Stimulated activated CD8-positive, alpha-beta memory T cell treated with anti-CD3 and anti-CD28 coated beads, Interleukin-7, amount 100 ng/mL, for 1 hour (primary cell): Measurements from ENCODE around the gene SUMF2.
"Not testable (repeated sequence)": the region's sequence is repeated elsewhere in the genome, so short reads cannot be mapped to it uniquely, and the experiment has no call there.

Experiments used
- DNase-seq, 2 donors: peaks; one replicate each; pipeline ENCODE4 v3.0.0-alpha.2; 2020; ENCODE audit warnings: low read depth in 2 of 2

The SUMF2 gene

DNA sequence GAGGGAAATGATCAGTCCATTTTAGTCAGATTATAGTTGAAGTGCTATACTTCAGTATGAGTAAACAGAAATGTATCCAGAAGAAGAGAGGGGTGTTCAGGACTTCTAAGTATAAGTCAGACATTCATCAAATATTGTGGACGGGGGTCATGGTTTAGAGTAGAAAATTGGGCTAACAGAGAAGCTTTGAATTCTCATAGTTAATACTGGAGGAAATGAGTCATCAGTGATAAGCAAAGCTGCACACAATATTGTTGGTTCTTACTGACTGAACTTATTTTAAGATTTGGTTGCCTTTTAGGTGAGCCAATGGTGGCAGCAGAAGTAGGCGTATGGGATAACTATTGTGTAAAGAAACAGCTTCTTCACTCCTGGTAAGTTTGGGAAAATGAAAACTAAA, 1.7 kb upstream of the SUMF2 start:
- no peak for DNase-seq

- no peak for DNase-seq
Measured at GRCh38 chr7:56063500-56063881, 595 bp upstream of the SUMF2 start.

GRCh38 chr7:56066376-56066775, 2.3 kb downstream of the SUMF2 start:
- DNase-seq, result not testable (repeated sequence)

DNA sequence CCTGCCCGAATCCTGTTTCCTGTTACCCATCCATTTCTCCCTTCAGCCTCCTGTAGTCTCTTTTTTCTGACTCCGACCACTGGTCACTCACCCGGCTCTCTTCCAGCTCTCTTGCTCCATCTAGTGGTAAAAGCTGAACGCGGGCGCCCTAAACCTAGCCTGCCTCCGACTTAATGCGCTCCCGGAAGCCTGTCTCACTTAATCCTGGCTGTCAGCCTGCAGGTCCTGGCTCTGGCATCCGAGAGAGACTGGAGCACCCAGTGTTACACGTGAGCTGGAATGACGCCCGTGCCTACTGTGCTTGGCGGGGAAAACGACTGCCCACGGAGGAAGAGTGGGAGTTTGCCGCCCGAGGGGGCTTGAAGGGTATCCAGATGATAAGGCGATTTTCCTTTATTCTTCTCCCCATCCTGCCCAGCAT, 10.3 kb downstream of the SUMF2 start:
- peak; percentile 17 to 48 for DNase-seq

GRCh38 chr7:56077681-56078080, 13.6 kb downstream of the SUMF2 start:
- no peak for DNase-seq

DNA sequence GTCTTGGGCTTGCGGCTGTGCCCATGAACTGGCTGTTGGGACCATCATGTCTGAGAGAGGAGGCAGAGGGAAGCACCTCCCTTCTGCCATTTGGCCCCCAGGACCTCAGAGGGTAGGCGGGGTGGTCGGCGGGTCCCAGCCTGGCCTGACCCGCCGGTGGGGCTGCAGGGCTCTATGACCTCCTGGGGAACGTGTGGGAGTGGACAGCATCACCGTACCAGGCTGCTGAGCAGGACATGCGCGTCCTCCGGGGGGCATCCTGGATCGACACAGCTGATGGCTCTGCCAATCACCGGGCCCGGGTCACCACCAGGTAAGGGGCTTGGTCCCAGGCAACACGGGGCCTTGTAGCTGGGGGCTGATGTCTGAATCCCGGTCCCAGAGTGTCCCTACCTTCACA, 14.1 kb downstream of the SUMF2 start:
- DNase-seq, result no peak

GRCh38 chr7:56079450-56080185, 15.5 kb downstream of the SUMF2 start:
- no peak for DNase-seq

DNA sequence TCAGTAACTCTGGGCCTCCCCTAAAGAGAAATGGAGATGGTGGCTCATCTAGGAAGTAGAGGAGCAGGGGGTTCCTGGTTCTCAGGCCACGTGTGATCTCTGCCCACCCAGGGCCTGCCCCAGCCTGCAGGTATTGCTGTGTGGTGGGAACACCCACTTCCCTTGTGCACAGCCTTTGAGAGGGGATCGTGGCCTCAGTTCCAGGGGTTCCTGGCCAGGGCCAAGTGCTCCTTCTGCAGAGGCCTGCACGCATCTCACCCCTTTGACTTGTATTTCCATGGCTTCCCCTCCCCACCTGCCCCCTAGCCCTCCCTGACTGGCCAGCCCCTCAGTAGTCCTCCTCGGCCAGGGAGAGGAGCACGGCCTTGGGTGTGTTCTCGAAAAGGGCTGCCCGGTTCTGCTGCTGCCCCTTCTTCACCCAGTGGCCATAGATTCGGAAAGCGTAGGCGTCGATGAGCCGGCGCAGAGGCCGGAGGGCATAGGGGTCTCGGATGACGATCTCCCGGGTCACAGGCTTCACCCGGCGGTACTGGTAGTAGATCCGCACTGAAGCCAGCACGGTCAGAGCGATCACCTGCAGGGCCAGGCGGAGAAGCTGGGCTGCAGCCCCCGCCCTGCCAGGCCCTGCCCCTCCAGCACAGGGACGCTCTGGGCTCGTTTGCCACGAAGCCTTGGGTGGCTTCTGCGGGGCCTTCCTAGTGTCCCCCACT, 16.8 kb downstream of the SUMF2 start:
- DNase-seq, result not testable (repeated sequence)

DNA sequence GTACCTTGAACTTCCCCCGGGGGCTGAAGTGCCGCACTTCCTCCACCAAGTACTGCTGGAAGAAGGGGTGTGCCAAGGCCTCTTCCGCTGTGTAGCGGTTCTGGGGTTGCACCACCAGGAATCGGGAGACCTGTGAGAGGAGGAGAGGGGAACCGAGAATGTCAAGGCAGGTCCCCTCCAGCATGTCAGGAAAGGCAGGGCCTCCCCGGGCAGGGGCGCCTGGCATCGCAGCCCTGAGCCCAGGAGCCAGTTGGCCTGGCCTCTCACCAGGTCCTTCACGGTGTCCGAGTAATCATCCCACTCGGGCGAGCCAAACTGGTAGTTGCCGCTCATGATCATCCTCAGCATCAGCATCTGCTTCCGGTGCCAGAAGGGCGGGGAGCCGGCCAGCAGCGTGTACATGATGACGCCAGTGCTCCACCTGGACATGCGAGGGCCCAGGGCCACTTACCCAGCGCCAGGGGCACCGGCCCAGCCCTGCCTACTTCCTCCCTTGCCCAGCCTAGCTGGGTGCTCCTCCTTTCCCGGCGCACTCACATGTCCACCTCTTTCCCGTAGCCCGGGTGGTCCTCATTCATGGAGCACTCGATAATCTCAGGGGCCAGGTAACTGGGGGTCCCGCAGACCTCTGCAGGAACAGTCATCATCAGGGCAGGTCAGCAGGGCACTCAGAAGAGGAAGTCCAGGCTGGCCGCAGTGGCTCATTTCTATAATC, 17.7 kb downstream of the SUMF2 start:
- no peak for DNase-seq

DNA sequence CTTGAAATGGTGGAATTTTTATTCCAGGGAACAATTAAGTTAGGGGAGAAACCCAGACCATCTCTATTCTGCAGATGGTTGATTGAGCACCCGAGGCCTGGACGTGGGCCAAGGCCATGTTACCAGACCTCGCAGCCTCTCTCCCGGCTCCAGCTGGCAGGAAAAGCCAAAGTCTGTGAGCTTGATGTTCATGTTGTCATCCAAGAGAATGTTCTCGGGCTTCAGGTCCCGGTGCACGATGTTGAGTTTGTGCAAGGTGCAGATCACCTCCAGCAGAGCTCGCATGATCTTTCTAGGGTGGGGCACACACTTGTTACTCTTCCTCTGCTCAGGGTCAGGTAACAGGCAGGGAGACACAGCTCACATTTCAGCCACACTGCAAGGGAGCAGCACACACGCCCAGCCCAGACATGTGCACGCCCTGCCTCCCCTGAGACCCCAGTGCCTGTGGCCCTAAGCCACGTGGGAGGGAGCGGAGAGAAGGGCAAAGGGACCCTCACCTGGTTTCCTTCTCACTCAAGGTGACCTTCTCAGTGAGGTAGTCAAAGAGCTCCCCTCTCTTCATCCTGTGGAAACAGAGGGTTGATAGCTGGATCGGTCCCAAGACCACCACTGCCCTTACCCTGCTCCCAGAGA, 19.2 kb downstream of the SUMF2 start:
- no peak for DNase-seq

DNA sequence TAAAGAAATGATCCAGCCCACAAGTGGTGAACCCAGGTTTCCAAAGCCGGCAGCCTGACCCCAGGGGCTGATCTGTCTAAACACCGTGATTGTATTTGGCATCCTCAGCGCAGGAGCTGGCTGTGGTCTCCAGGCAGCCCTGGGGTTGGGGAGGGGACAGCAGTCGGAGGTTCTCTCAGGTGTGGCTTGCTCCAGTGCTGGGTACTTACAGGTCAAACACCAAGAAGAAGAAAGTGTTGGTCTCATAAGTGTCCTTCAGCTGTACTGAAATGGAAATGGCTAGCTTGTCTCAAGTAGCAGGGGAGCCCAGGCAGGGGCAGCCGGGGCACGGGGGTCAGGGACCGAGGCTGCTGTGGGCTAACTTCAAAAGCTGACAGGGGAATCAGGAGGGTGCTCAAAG, 22.7 kb downstream of the SUMF2 start:
- no peak for DNase-seq

DNA sequence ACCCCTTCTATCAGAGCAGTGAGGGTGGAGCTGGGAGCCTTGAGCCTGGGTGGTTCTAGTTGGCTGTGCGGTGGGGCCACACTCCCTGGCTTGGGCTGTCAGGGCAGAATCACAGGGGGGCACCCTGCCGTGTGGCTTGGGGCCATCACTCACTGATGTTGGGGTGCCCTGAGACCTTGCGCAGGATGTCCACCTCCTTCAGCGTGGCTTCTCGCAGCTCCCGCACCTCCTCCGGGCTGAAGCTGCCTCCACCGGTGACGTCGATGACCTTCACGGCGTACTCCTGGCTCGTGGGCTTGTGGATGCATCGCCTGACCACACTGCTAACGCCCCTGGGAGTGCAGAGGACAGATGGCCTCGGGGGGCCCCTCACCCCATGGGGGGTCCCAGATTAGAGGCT, 23.4 kb downstream of the SUMF2 start:
- DNase-seq, result no peak

GRCh38 chr7:56091591-56091990, 27.5 kb downstream of the SUMF2 start:
- no peak for DNase-seq

- DNase-seq, result not testable (repeated sequence)
Measured at GRCh38 chr7:56092388-56092787, 28.3 kb downstream of the SUMF2 start.

GRCh38 chr7:56092789-56093531, 28.9 kb downstream of the SUMF2 start, which contains the start of gene PHKG1:
PHKG1 (minus strand) TSS chr7:56092952; CDS start chr7:56088941, 4,011 bp downstream.
- no peak for DNase-seq

DNA sequence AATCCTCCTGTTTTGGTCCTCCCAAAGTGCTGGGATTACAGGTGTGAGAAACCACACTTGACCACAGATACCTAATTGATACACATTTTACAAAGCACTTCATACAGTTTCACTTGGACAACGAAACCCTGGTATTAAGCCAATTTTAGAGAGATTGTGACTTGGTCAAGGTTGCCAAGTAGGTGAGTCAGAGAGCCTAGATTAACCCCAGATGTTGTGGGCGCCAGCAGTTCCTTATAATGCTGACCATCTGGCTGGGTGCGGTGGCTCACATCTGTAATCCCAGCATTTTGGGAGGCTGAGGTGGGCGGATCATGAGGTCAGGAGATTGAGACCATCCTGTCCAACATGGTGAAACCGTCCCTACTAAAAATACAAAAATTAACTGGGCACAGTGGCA, 33.6 kb downstream of the SUMF2 start:
- DNase-seq, result no peak

- DNase-seq, result not testable (repeated sequence)
Measured at GRCh38 chr7:56098187-56099008, 34.3 kb downstream of the SUMF2 start.

GRCh38 chr7:56099653-56100052, 35.6 kb downstream of the SUMF2 start:
- no peak for DNase-seq

GRCh38 chr7:56104138-56104537, 40.1 kb downstream of the SUMF2 start:
- DNase-seq, result not testable (repeated sequence)

DNA sequence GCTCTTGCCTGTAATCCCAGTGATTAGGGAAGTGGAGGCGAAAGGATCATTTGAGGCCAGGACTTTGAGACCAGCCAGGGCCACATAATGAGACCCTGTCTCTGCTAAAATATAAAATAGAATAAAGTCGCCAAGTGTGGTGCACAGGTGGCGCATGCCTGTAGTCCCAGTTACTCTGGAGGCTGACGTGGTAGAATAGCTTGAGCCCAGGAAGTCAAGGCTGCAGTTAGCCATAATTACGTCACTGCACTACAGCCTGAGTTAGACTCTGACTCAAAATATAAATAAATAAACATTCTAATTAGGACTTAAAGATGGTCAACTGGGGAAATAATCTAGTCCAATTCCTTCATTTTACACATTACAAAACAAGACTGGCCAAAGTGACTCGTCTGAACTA, 41.4 kb downstream of the SUMF2 start:
- DNase-seq, result no peak
